GM13976 (cell line): ENCODE data around the gene OR1L8.
"Not testable (repeated sequence)": the region's sequence is repeated elsewhere in the genome, so short reads cannot be mapped to it uniquely, and the experiment has no call there.

Source experiments
- DNase-seq: peaks from one replicate; pipeline ENCODE4 v3.0.0; 2012; ENCODE audit warnings: low spot score
- in situ Hi-C: fragments of 300-500 bp; cut with MboI; formaldehyde crosslinking; loops from one replicate; pipeline ENCODE4 v1.12.0; 2022; ENCODE audit warnings: low sequenced_read_pairs, mixed read lengths, inconsistent platforms; ENCODE audit not compliant: unreplicated experiment
- TF ChIP-seq, protein P1 (sequence below): IDR thresholded peaks from 2 replicates; pipeline ENCODE4 v1.5.1; 2012; ENCODE audit warnings: borderline replicate concordance, mild to moderate bottlenecking; ENCODE audit not compliant: insufficient read depth; ENCODE audit errors: extremely low read depth, missing control alignments, control extremely low read depth

OR1L8 gene

DNA sequence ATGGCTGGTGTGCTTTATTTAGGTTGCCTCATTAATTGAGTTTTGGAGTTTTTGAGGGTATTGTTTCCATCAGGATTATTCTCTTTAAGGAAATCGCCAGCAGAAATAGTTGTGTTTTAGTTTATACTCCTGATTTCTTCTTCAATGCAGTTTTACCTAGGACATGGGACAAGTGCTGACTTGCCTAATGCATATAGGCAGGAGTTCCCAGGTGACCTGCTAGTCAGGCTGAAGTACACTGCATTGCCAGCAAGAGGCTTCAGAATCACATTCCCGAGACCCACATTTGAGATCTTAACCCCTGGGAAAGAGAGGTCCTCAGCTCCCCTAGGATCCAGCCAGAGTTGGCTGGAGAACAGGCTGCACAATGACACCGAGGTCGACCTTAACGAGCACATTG is 31.8 kb downstream of the OR1L8 start:
- no peak for DNase-seq
- TF ChIP-seq, protein P1, sequence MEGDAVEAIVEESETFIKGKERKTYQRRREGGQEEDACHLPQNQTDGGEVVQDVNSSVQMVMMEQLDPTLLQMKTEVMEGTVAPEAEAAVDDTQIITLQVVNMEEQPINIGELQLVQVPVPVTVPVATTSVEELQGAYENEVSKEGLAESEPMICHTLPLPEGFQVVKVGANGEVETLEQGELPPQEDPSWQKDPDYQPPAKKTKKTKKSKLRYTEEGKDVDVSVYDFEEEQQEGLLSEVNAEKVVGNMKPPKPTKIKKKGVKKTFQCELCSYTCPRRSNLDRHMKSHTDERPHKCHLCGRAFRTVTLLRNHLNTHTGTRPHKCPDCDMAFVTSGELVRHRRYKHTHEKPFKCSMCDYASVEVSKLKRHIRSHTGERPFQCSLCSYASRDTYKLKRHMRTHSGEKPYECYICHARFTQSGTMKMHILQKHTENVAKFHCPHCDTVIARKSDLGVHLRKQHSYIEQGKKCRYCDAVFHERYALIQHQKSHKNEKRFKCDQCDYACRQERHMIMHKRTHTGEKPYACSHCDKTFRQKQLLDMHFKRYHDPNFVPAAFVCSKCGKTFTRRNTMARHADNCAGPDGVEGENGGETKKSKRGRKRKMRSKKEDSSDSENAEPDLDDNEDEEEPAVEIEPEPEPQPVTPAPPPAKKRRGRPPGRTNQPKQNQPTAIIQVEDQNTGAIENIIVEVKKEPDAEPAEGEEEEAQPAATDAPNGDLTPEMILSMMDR, result no peak
- in situ Hi-C loops, result no loop called here

DNA sequence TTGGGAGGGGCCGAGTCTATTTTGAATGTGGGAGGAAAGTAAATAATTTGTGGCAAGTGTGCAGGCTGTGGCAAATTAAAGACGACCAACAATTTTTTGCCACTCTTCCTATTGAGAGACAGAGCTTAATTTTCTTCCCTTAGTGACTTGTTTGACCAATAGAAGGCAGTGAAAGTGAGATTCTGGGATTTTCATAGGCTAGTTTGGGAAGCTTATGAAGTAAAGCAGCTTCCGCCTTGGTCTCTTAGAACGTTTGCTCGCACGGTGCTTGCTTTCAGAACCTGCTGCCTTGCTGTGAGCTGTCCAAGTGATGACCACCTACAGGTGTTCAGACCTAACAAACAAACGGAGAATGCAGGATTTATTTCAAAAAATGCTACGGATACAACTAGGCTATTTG is 37.0 kb downstream of the OR1L8 start:
- TF ChIP-seq, protein P1, result no peak
- no peak for DNase-seq
- in situ Hi-C loops, result no loop called here

DNA sequence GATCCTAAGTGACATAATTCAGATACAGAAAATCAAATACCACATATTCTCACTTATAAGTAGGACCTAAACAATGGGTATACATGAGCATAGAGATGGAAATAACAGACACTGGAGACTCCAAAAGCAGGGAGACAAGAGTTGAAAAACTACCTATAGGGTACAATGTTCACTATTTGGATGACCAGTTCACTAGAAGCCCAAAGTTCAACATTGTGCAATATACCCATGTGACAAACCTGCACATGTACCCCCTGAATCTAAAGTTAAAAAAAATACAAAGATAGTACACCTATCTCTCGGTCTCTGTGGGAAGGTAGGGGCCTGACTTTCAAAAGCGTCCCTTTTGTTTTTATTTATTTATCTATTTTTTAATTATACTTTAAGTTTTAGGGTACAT is 44.4 kb downstream of the OR1L8 start:
- DNase-seq, result no peak
- TF ChIP-seq, protein P1, result no peak
- in situ Hi-C loops, result no loop called here

DNA sequence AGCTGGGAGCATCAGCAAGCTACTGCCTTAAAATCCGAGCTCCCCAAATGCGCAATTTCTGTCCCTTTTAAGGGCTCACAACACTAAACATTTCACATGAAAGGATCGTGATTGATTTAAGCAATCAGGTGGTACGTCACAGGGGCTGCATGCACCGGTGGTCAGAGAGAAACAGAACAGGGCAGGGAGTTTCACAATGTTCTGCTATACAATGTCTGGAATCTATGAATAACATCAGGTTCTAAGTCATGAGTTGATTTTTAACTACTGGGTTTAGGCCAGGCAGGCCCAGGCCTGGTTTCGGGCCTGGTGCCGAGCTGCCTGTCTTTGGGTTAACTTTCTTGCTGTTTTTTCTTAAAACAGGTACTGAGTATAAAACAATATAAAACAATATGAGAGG is 46.1 kb downstream of the OR1L8 start:
- in situ Hi-C loops, DNase-seq: not testable (repeated sequence)

DNA sequence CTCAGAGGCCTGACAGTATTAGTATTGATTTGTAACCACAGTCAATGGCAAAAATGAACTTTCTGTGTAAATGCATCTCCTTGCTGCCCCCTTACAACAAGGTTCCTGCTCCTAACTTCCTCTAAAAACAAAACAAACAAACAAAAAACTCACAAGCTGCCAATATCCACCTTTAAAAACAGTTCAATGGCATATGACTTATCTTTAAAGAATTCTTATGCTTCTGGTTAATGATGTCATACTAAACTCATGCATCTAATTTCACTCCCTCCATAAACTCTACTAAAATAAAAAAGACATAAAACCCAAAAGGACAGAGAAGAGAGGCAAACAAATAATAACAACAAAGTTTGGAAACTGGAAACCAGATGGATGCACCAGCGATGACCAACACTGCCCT is 47.0 kb downstream of the OR1L8 start:
- no peak for DNase-seq
- in situ Hi-C loops, result no loop called here
- TF ChIP-seq, protein P1, result no peak

DNA sequence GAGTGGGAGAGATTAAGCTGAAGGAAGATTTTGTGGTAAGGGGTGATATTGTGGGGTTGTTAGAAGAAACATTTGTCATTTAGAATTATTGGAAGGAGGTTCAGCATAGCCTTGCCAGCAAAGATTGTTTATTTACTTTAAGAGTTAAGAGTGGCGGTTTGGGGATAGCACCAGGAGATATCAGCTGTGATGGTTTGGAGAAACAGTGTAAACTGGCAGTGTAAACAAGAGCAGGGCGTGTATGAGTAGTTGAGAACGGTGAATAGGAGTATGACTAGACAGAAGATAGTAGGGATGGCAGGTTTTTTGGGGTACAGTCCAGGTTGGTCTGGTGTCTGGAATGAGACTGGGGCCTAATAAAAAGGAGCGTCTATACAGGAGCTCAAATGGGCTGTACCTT is 52.0 kb downstream of the OR1L8 start:
- DNase-seq, in situ Hi-C loops: not testable (repeated sequence)

DNA sequence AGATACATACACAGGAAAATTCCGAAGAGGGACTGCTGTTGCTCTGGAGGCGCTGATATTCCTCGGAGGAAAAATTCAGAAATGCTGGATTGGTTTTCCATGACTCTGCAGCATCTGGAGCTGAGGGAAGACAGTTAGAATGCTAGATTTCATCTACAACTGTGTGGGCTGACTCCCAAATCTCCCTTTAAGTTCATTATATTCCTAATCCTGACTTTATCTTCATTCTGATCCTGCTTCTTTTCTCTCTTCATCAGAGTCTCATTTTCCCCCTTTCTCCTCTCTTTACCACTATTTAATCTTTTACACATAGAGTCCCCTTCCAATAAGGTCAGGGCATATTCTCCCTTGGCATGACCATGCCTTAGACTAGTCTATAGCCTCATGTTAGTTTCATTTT is 56.0 kb downstream of the OR1L8 start, which contains the start of gene OR1N1:
TSS of gene OR1N1 (minus strand) at position 101 of the 400 bp plus-strand sequence. CDS start at position 101, 0 bp downstream.
- TF ChIP-seq, protein P1, result no peak
- DNase-seq, result no peak
- in situ Hi-C loops, result no loop called here

DNA sequence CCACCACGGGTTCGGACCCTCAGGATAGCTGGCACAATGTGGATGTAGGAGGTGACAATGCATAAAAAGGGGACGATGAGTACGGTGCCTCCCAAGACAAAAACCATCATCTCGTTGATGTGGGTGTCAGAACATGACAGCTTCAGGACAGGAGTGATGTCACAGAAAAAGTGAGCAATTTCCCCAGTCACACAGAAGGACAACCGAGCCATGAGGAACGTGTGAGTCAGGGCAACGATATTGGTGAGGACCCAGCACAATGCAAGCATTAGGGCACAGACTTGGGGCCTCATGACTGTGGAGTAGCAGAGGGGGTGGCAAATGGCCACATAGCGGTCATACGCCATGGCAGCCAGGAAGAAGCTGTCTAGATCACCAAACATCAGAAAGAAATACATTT is 56.6 kb downstream of the OR1L8 start:
- TF ChIP-seq, protein P1, result no peak

More for the DNA sequence above, 56.6 kb downstream of the OR1L8 start:
- no peak for DNase-seq
- in situ Hi-C loops, result no loop called here
